Suprapubic skin (tissue), 4 donors: ENCODE results near the gene SNW1. TPM values are rescaled to one million over a fixed set of nuclear protein-coding genes. Genes with fewer than 3 reads are reported as not detected.

Experiments used
- DNase-seq, 2 donors: peaks; one replicate each; pipeline ENCODE4 v3.0.0-alpha.2; 2019; ENCODE audit warnings: low spot score in 2 of 2
- H3K27ac ChIP-seq: fragments of 200-600 bp; sonication (generic); one replicate; pipeline ENCODE4 v1.5.1; 2019
- H3K27me3 ChIP-seq: fragments of 200-600 bp; sonication (generic); one replicate; pipeline ENCODE4 v1.5.1; 2019
- H3K36me3 ChIP-seq: fragments of 200-600 bp; sonication (generic); one replicate; pipeline ENCODE4 v1.5.1; 2019
- H3K4me1 ChIP-seq: fragments of 200-600 bp; sonication (generic); one replicate; pipeline ENCODE4 v1.5.1; 2019
- H3K4me3 ChIP-seq: fragments of 200-600 bp; sonication (generic); one replicate; pipeline ENCODE4 v1.5.1; 2019; ENCODE audit warnings: mild to moderate bottlenecking
- H3K9me3 ChIP-seq: fragments of 200-600 bp; sonication (generic); one replicate; pipeline ENCODE4 v1.5.1; 2019
- CTCF ChIP-seq, 2 donors: fragments of 200-600 bp in 1 of 2; fragments of 450-650 bp in 1 of 2; sonication (generic) in 1 of 2; IDR thresholded peaks; one replicate each; pipeline ENCODE4 v1.5.1; 2016 to 2019; ENCODE audit warnings: antibody characterized with exemption in 2 of 2, mild to moderate bottlenecking in 1 of 2, moderate library complexity in 1 of 2
- EP300 ChIP-seq: sonication (generic); formaldehyde crosslinking; IDR thresholded peaks from one replicate; pipeline ENCODE4 v1.6.1; 2017; ENCODE audit warnings: antibody characterized with exemption
- POLR2A ChIP-seq, 2 donors: fragments of 450-650 bp; IDR thresholded peaks; one replicate each; pipeline ENCODE4 v1.6.1; 2017; ENCODE audit warnings: antibody characterized with exemption in 2 of 2, mild to moderate bottlenecking in 2 of 2, moderate library complexity in 2 of 2
- POLR2AphosphoS5 ChIP-seq, 3 donors: sonication (generic); formaldehyde crosslinking; IDR thresholded peaks; one replicate each; pipeline ENCODE4 v1.6.1; 2017; ENCODE audit warnings: antibody characterized with exemption in 3 of 3
- WGBS: methylation state at CpG from one replicate; pipeline ENCODE4 v1.1.5; 2018; 5-methylcytosine and 5-hydroxymethylcytosine counted together
- total RNA-seq, 4 donors: library from RNA; depleted of rRNA; stranded (reverse); fragments of >200 nt; gene quantifications; one replicate each; pipeline ENCODE4 v1.1.0, GENCODE V29; 2016

SNW1 gene
- total RNA-seq, 4 donors from 2014 or later = 48.8 to 85.1 (median 57.4) TPM

GRCh38 chr14:77682158-77682553 is 78.8 kb downstream of the SNW1 start:
- H3K27ac ChIP-seq = no peak overlapping the region
- DNase-seq = no peak
- peaks cover 25% of the 10 kb centered on the region for H3K36me3 ChIP-seq
- no peaks in the 10 kb centered on the region for H3K27me3 ChIP-seq
- peaks cover 8% of the 10 kb centered on the region for H3K4me1 ChIP-seq
- TF ChIP-seq CTCF (IDR thresholded peaks at IDR 0.05) (no peak), POLR2A (IDR thresholded peaks at IDR 0.05) (no peak), POLR2AphosphoS5 (IDR thresholded peaks at IDR 0.05) (no peak), EP300 (no peak)
- WGBS = 21% methylated on average over 1 of the region's 1 CpG
- H3K9me3 ChIP-seq = no peaks in the 10 kb centered on the region
- no peak overlapping the region for H3K4me3 ChIP-seq

- TF ChIP-seq EP300 = no peak
- no peak for TF ChIP-seq CTCF (IDR thresholded peaks at IDR 0.05)
- no peak for TF ChIP-seq POLR2AphosphoS5 (IDR thresholded peaks at IDR 0.05)
- no peaks in the 10 kb centered on the region for H3K9me3 ChIP-seq
- peaks cover 8% of the 10 kb centered on the region for H3K4me1 ChIP-seq
- peaks cover 21% of the 10 kb centered on the region for H3K36me3 ChIP-seq
- H3K27me3 ChIP-seq = no peaks in the 10 kb centered on the region
- no peak for DNase-seq
- H3K27ac ChIP-seq = no peak overlapping the region
- no peak overlapping the region for H3K4me3 ChIP-seq
- WGBS = 82% methylated on average over 7 of the region's 7 CpGs
Observed at GRCh38 chr14:77681196-77682157, 79.5 kb downstream of the SNW1 start.

GRCh38 chr14:77674931-77675330 is 86.0 kb downstream of the SNW1 start:
- Histone ChIP-seq H3K4me3 (no peak overlapping the region), H3K27ac (no peak overlapping the region), H3K4me1 (no peaks in the 10 kb centered on the region), H3K27me3 (no peaks in the 10 kb centered on the region), H3K36me3 (peaks cover 57% of the 10 kb centered on the region), H3K9me3 (no peaks in the 10 kb centered on the region)
- no peak for TF ChIP-seq POLR2AphosphoS5 (IDR thresholded peaks at IDR 0.05)
- no peak for TF ChIP-seq POLR2A (IDR thresholded peaks at IDR 0.05)
- 96% methylated on average over 8 of the region's 8 CpGs for WGBS
- no peak for DNase-seq

- DNase-seq = no peak
- Histone ChIP-seq H3K36me3 (peaks cover 40% of the 10 kb centered on the region), H3K27ac (no peak overlapping the region), H3K9me3 (no peaks in the 10 kb centered on the region), H3K4me1 (no peaks in the 10 kb centered on the region), H3K4me3 (no peak overlapping the region), H3K27me3 (no peaks in the 10 kb centered on the region)
- TF ChIP-seq POLR2AphosphoS5 (IDR thresholded peaks at IDR 0.05) (no peak), POLR2A (IDR thresholded peaks at IDR 0.05) (no peak), EP300 (no peak), CTCF (IDR thresholded peaks at IDR 0.05) (no peak)
Observed at GRCh38 chr14:77673193-77673592, 87.8 kb downstream of the SNW1 start.

Other genes starting within 250 kb of the SNW1 start
- gene SPTLC2, start 144.5 kb downstream of the SNW1 start, total RNA-seq = 10 to 100 TPM; 18.9 to 24.6 (median 22.8) TPM
- gene ALKBH1, start 53.1 kb downstream of the SNW1 start, total RNA-seq = 10 to 100 TPM in 1 of 4 donors, 1 to 10 TPM in 3; 6.4 to 13.4 (median 7.3) TPM
- 100 to 1,000 TPM in 3 of 4 donors, 10 to 100 TPM in 1; 59.1 to 147 (median 127) TPM for gene SLIRP, start 53.1 kb downstream of the SNW1 start, total RNA-seq
- gene ADCK1, start 39.0 kb upstream of the SNW1 start, total RNA-seq = 10 to 100 TPM in 1 of 4 donors, 1 to 10 TPM in 3; 6.0 to 16.0 (median 9.0) TPM